Gastroesophageal sphincter (tissue), 4 donors: Measurements from ENCODE around the gene ZFP36. TPM values are rescaled to one million over a fixed set of nuclear protein-coding genes. Genes with fewer than 3 reads are reported as not detected.

Experiments used
- ATAC-seq: fragments of 150-250 bp; one replicate; pipeline ENCODE4 v1.9.1; 2016; ENCODE audit warnings: mild to moderate bottlenecking, moderate library complexity
- H3K27ac ChIP-seq, 4 donors: fragments of 200-600 bp; sonication (generic) in 3 of 4; 1 replicate in 3 of 4; 2 replicates in 1 of 4; pipeline ENCODE4 v1.5.1; 2016 to 2019
- H3K27me3 ChIP-seq: fragments of 200-600 bp; sonication (generic); one replicate; pipeline ENCODE4 v1.5.1; 2019
- H3K36me3 ChIP-seq, 2 donors: fragments of 200-600 bp; sonication (generic); one replicate each; pipeline ENCODE4 v1.5.1; 2019; ENCODE audit warnings: control low read depth in 1 of 2
- H3K4me1 ChIP-seq, 3 donors: fragments of 200-600 bp; sonication (generic); 1 replicate in 2 of 3; 2 replicates in 1 of 3; pipeline ENCODE4 v1.5.1; 2016 to 2019; ENCODE audit warnings: control low read depth in 2 of 3
- H3K4me3 ChIP-seq, 2 donors: fragments of 200-600 bp; sonication (generic); one replicate each; pipeline ENCODE4 v1.5.1; 2019; ENCODE audit warnings: mild to moderate bottlenecking in 1 of 2, moderate library complexity in 1 of 2
- H3K9me3 ChIP-seq, 3 donors: fragments of 200-600 bp; sonication (generic); one replicate each; pipeline ENCODE4 v1.5.1; 2017 to 2019; ENCODE audit warnings: control low read depth in 2 of 3
- CTCF ChIP-seq, 4 experiments: fragments of 200-600 bp in 2 of 4; fragments of 450-650 bp in 2 of 4; sonication (generic) in 1 of 4; IDR thresholded peaks; one replicate each; pipeline ENCODE4 v1.5.1; 2017 to 2019; ENCODE audit warnings: antibody characterized with exemption in 4 of 4, mild to moderate bottlenecking in 2 of 4, moderate library complexity in 2 of 4
- EP300 ChIP-seq: sonication (generic); formaldehyde crosslinking; IDR thresholded peaks from one replicate; pipeline ENCODE4 v1.6.1; 2017; ENCODE audit warnings: antibody characterized with exemption, mild to moderate bottlenecking
- POLR2A ChIP-seq, 2 donors: fragments of 450-650 bp; IDR thresholded peaks; one replicate each; pipeline ENCODE4 v1.6.1; 2017; ENCODE audit warnings: antibody characterized with exemption in 2 of 2, mild to moderate bottlenecking in 2 of 2, moderate library complexity in 1 of 2
- POLR2AphosphoS5 ChIP-seq: sonication (generic); formaldehyde crosslinking; IDR thresholded peaks from one replicate; pipeline ENCODE4 v1.6.1; 2017; ENCODE audit warnings: antibody characterized with exemption
- WGBS, 2 donors: methylation state at CpG; one replicate each; pipeline ENCODE4 v1.1.5; 2018; ENCODE audit warnings: low coverage in 1 of 2; 5-methylcytosine and 5-hydroxymethylcytosine counted together
- total RNA-seq, 4 donors: library from RNA; depleted of rRNA; stranded (reverse); fragments of >200 nt; gene quantifications; one replicate each; pipeline ENCODE4 v1.1.0, GENCODE V29; 2016

ZFP36 gene
- total RNA-seq, 4 donors from 2014 or later: 78.6 to 276 (median 158) TPM

- TF ChIP-seq POLR2AphosphoS5: peak; percentile 91
- peak; percentile 81 to 91 for TF ChIP-seq POLR2A (IDR thresholded peaks at IDR 0.05)
- TF ChIP-seq EP300: no peak
- TF ChIP-seq CTCF (IDR thresholded peaks at IDR 0.05): peak in 1 of 4 experiments; percentile 11
- ATAC-seq: peak; percentile 21
- Histone ChIP-seq H3K9me3 (no peaks in the 10 kb centered on the region), H3K4me1 (peaks cover 0 to 45% (median 23%) of the 10 kb centered on the region in 3 donors), H3K36me3 (peaks cover 4 to 22% of the 10 kb centered on the region in 2 donors), H3K4me3 (peak overlapping the region; percentile 84 to 90), H3K27me3 (no peaks in the 10 kb centered on the region), H3K27ac (peak overlapping the region; percentile 99 to 100 (median 99))
- WGBS, 2 donors: 0 to 2% methylated on average over 5 to 23 of the region's 35 CpGs
Observed at GRCh38 chr19:39410017-39410830, 3.6 kb downstream of the ZFP36 start.

- WGBS, 2 donors: 36 to 44% methylated on average over 1 of the region's 1 CpG
- Histone ChIP-seq H3K36me3 (peaks cover 4 to 22% of the 10 kb centered on the region in 2 donors), H3K4me1 (peaks cover 0 to 45% (median 24%) of the 10 kb centered on the region in 3 donors), H3K27ac (peak overlapping the region; percentile 99 to 100 (median 99)), H3K27me3 (no peaks in the 10 kb centered on the region), H3K9me3 (no peaks in the 10 kb centered on the region), H3K4me3 (peak overlapping the region; percentile 84 to 90)
- no peak for ATAC-seq
- TF ChIP-seq POLR2A (IDR thresholded peaks at IDR 0.05): no peak
- TF ChIP-seq CTCF (IDR thresholded peaks at IDR 0.05): no peak
- no peak for TF ChIP-seq POLR2AphosphoS5
- no peak for TF ChIP-seq EP300
Observed at GRCh38 chr19:39410831-39411080, 4.1 kb downstream of the ZFP36 start.

GRCh38 chr19:39411081-39411831, 4.6 kb downstream of the ZFP36 start:
- no peak for TF ChIP-seq EP300
- TF ChIP-seq POLR2A (IDR thresholded peaks at IDR 0.05): peak; percentile 80 to 85
- TF ChIP-seq CTCF (IDR thresholded peaks at IDR 0.05): peak in 1 of 4 experiments; percentile 12
- TF ChIP-seq POLR2AphosphoS5: peak; percentile 99
- WGBS, 2 donors: 8 to 10% methylated on average over 9 of the region's 9 CpGs
- H3K27ac ChIP-seq: peak overlapping the region; percentile 99 to 100 (median 99)
- peaks cover 4 to 25% of the 10 kb centered on the region in 2 donors for H3K36me3 ChIP-seq
- H3K27me3 ChIP-seq: no peaks in the 10 kb centered on the region
- peaks cover 0 to 47% (median 24%) of the 10 kb centered on the region in 3 donors for H3K4me1 ChIP-seq
- H3K9me3 ChIP-seq: no peaks in the 10 kb centered on the region
- peak; percentile 6 for ATAC-seq
- H3K4me3 ChIP-seq: peak overlapping the region; percentile 84 to 90

GRCh38 chr19:39411832-39412099, 5.1 kb downstream of the ZFP36 start:
- Histone ChIP-seq H3K27ac (peak overlapping the region; percentile 99 to 100 (median 99)), H3K27me3 (no peaks in the 10 kb centered on the region), H3K9me3 (no peaks in the 10 kb centered on the region), H3K36me3 (peaks cover 4 to 30% of the 10 kb centered on the region in 2 donors), H3K4me1 (peaks cover 0 to 52% (median 24%) of the 10 kb centered on the region in 3 donors), H3K4me3 (peak overlapping the region; percentile 84 to 90)
- ATAC-seq: peak; percentile 33
- 0% methylated on average over 5 of the region's 7 CpGs for WGBS, 2 donors
- TF ChIP-seq POLR2AphosphoS5 (peak; percentile 99), POLR2A (IDR thresholded peaks at IDR 0.05) (no peak), CTCF (IDR thresholded peaks at IDR 0.05) (peak in 3 of 4 experiments; percentile 95 to 98 (median 98))
